Ectodermal cell (in vitro differentiated cells): ENCODE data around the gene ITGB1.
"Not testable (repeated sequence)": the region's sequence is repeated elsewhere in the genome, so short reads cannot be mapped to it uniquely, and the experiment has no call there.

Experiments
- H3K27ac ChIP-seq: 2 replicates; pipeline ENCODE4 v1.7.0; 2013; ENCODE audit warnings: mild to moderate bottlenecking, low read depth, low read length; ENCODE audit not compliant: insufficient read depth, poor library complexity, severe bottlenecking
- H3K27me3 ChIP-seq: 2 replicates; pipeline ENCODE4 v1.7.0; 2013; ENCODE audit warnings: mild to moderate bottlenecking, low read length; ENCODE audit not compliant: insufficient read depth, control insufficient read depth, poor library complexity, severe bottlenecking
- H3K36me3 ChIP-seq: one replicate; pipeline ENCODE4 v1.7.0; 2013; ENCODE audit warnings: low read length; ENCODE audit not compliant: control insufficient read depth, insufficient read depth
- H3K4me1 ChIP-seq: one replicate; pipeline ENCODE4 v1.7.0; 2013; ENCODE audit warnings: low read length; ENCODE audit not compliant: control insufficient read depth, insufficient read depth
- H3K4me3 ChIP-seq: 2 replicates; pipeline ENCODE4 v1.7.0; 2013; ENCODE audit warnings: low read depth, low read length, control low read depth; ENCODE audit not compliant: insufficient read depth
- H3K9me3 ChIP-seq: 2 replicates; pipeline ENCODE4 v1.7.0; 2013; ENCODE audit warnings: mild to moderate bottlenecking, low read length, moderate library complexity; ENCODE audit not compliant: control insufficient read depth
- WGBS, 2 experiments: methylation state at CpG; one replicate each; pipeline ENCODE4 v1.1.7; 2013; ENCODE audit warnings: missing lambda C conversion rate in 2 of 2; 5-methylcytosine and 5-hydroxymethylcytosine counted together

Gene ITGB1

DNA sequence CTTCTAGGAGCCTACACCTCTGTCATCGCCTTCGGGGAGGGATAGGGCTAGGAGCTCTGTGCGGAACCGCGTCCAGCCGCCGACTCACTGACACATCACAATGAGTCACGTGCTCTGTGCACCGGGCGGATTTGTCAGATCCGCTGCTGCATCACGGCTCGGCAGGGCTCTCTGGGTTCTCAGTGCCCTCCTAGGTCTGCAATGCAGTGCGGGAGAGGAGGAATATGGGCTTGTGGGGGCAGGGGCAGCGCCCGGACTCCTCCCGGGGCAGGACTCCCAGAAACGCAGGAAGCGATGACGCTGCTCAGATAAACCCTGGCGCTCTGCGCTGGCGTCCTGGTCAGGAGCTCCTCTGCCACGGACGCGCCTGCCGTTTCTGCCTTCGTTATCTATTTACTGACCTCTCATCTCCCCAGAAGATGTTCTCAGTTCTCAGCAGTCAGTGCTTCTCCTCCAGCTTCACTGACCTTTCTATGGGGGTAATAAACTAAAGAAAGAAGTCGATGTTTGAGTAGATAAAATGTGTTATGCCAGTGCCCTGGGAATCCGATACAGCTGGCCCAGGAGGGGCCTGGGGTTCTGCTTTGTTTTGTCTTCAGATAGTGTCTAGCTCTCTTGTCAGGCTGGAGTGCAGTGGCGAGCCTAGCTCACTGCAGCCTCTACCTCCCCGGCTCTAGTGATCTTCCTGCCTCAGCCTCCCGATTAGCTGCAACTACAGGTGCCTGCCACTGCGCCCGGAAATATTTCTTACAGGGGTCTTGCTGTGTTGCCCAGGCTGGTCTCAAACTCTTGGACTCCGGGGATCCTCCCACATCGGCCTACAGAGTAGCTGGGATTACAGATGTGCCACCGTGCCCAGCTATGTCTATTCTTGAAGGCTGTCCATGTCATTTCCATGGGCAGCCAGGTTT, 22.8 kb upstream of the ITGB1 start:
- Histone ChIP-seq H3K36me3 (no peaks in the 10 kb centered on the region), H3K4me1 (peaks cover 11% of the 10 kb centered on the region), H3K4me3 (peak overlapping the region; percentile 56), H3K9me3 (no peaks in the 10 kb centered on the region), H3K27me3 (no peaks in the 10 kb centered on the region), H3K27ac (peak overlapping the region; percentile 80)
- 22 to 23% methylated on average over 38 of the region's 38 CpGs for WGBS, 2 experiments

DNA sequence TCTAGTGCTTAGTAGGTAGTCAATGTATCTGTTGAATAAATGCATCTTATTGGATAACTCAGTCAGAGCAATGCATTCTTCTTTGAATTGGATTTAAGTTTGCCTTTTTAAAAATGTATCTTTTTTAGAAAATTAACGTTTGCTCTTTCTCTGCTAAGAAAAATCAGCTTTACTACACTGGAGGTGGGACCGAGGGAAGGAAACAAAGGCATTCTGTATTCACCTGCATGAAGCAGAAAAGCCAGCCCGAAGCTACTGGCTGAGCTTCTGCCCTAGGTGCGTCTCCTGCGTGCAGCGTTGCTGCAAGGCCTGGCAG, 22.2 kb upstream of the ITGB1 start:
- 11 to 16% methylated on average over 6 of the region's 6 CpGs for WGBS, 2 experiments
- Histone ChIP-seq H3K27me3 (no peaks in the 10 kb centered on the region), H3K4me1 (peaks cover 11% of the 10 kb centered on the region), H3K4me3 (peak overlapping the region; percentile 56), H3K9me3 (no peaks in the 10 kb centered on the region), H3K36me3 (no peaks in the 10 kb centered on the region), H3K27ac (peak overlapping the region; percentile 80)

DNA sequence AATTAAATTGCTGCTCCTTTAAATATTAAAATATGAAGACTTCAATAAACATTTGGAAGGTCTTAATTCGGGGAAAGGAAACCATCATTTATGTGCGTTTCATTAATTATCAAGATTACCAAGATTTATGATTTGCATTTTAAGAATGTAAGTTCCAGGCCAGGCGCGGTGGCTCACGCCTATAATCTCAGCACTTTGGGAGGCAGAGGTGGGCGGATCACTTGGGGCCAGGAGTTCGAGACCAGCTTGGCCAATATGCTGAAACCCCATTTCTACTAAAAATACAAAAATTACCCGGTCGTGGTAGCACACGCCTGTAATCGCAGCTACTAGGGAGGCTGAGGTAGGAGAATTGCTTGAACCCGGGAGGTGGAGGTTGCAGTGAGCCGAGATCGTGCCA, 21.7 kb upstream of the ITGB1 start:
- not testable (repeated sequence) for H3K9me3 ChIP-seq, H3K27ac ChIP-seq, H3K36me3 ChIP-seq, H3K27me3 ChIP-seq, H3K4me3 ChIP-seq
- 95 to 96% methylated on average over 14 of the region's 14 CpGs for WGBS, 2 experiments
- peaks cover 11% of the 10 kb centered on the region for H3K4me1 ChIP-seq

DNA sequence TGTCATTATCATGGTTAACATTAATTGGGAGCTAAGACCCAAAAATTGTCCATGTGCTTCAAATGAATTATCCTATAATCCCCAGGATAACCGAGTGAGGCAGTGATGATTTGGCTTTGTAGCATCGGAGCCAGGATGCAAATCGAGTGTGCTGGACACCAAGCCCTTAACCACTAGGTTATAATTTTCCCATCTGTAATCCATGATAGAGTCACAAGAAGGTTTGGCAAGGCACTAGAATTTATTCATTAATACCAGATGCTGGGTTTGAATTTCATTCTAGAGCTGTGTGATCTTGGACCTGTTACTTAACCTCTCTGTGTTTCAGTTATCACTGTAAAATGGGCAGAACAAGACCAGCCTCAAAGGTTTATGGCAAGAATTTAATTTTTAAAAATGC, 21.0 kb upstream of the ITGB1 start:
- no peak overlapping the region for H3K27ac ChIP-seq
- no peaks in the 10 kb centered on the region for H3K27me3 ChIP-seq
- H3K4me1 ChIP-seq: peaks cover 11% of the 10 kb centered on the region
- no peaks in the 10 kb centered on the region for H3K36me3 ChIP-seq
- WGBS, 2 experiments: 93 to 96% methylated on average over 3 of the region's 3 CpGs
- H3K4me3 ChIP-seq: no peak overlapping the region
- no peaks in the 10 kb centered on the region for H3K9me3 ChIP-seq

DNA sequence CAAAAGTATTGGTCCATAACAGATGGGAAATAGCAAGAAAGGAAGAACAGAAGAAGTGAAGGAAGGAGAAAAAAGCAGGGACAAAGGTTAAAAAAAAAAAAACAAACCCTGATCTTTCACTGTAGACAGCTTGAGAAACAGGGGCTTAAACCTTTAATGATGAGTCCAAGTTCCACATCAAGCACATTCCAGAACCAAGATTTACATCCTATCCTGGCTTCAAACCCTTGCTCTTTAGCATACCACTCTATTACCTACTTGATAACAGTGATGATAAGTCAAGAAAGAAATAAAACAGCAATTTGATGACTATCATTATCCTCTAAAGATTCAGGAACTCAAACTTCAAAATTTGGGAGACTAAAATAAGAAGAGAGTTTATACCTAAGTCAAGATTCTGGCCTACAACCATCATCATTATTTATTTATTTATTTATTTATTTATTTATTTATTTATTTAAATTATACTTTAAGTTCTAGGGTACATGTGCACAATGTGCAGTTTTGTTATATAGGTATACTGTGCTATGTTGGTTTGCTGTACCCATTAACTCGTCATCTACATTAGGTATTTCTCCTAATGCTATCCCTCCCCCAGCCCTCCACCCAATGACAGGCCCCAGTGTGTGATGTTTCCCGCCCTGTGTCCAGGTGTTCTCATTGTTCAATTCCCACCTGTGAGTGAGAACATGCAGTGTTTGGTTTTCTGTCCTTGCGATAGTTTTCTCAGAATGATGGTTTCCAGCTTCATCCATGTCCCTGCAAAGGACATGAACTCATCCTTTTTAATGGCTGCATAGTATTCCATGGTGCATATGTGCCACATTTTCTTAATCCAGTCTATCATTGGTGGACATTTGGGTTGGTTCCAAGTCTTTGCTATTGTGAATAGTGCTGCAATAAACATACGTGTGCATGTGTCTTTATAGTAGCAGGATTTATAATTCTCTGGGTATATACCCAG, 20.1 kb upstream of the ITGB1 start:
- H3K4me3 ChIP-seq, H3K27me3 ChIP-seq, H3K9me3 ChIP-seq, H3K36me3 ChIP-seq, H3K27ac ChIP-seq: not testable (repeated sequence)
- WGBS, 2 experiments: 72 to 73% methylated on average over 3 of the region's 4 CpGs
- peaks cover 11% of the 10 kb centered on the region for H3K4me1 ChIP-seq

DNA sequence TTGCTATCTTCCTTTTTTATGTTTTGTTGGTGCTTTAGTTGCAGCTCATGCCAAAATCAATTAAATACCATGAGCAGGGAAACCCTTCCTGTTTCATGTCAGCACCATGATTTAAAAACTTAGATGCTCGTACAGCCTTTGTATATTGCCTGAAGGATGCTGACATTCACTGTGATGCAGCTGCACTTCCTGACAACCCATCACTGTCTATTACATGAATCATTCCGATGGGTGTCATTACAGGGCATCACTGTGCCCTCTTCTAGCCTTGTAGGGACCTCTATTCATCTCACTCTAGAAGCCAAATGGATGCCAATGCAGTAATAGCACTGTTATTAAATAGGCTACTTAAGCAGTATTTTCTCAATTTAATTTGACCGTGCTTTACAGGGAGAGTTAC, 18.3 kb upstream of the ITGB1 start:
- Histone ChIP-seq H3K4me3 (no peak overlapping the region), H3K4me1 (peaks cover 14% of the 10 kb centered on the region), H3K27ac (no peak overlapping the region), H3K36me3 (no peaks in the 10 kb centered on the region), H3K9me3 (no peaks in the 10 kb centered on the region), H3K27me3 (no peaks in the 10 kb centered on the region)
- 94 to 99% methylated on average over 3 of the region's 3 CpGs for WGBS, 2 experiments

DNA sequence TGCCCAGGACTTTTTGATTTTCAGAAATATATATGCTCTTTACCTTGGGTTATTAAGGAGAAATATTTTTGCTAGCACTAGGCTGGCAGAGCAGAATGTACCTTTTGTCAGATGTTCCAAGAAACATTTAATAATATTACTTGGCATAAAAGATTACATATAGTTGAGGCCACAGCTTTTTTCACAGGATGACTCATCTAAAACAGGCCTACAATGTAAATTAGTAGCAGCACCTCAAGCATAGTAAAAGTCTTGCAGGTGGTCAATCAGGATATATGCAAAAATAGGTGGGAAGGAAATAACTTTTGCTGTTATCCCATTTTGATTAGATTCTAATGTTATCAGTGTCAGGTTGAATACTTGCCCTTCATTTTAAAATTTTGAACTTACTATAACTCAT, 14.9 kb upstream of the ITGB1 start:
- no peak overlapping the region for H3K27ac ChIP-seq
- H3K4me1 ChIP-seq: peaks cover 3% of the 10 kb centered on the region
- no peak overlapping the region for H3K4me3 ChIP-seq
- H3K9me3 ChIP-seq: no peaks in the 10 kb centered on the region
- no peaks in the 10 kb centered on the region for H3K36me3 ChIP-seq
- H3K27me3 ChIP-seq: no peaks in the 10 kb centered on the region

DNA sequence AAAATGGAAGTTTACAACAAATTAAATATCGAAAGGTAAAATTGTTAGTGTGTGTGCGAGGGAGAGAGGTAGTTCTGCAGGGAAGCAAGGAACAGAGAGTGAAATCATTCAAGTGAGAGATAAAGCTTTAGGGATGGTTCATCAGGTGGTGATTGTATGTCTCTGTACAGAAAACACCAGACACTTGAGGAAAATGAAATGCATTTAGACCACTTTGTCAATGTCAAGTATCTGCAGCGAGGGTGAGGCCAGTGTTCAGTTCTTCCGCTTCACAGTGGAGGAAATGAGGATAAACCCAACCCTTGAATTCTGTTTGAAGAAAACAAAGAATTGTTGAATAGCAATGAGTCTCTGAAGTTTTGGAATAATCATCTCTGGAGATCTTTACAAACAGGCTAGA, 14.4 kb upstream of the ITGB1 start:
- no peaks in the 10 kb centered on the region for H3K27me3 ChIP-seq
- peaks cover 3% of the 10 kb centered on the region for H3K4me1 ChIP-seq
- no peaks in the 10 kb centered on the region for H3K9me3 ChIP-seq
- H3K4me3 ChIP-seq: no peak overlapping the region
- no peak overlapping the region for H3K27ac ChIP-seq
- 83 to 86% methylated on average over 4 of the region's 4 CpGs for WGBS, 2 experiments
- no peaks in the 10 kb centered on the region for H3K36me3 ChIP-seq

DNA sequence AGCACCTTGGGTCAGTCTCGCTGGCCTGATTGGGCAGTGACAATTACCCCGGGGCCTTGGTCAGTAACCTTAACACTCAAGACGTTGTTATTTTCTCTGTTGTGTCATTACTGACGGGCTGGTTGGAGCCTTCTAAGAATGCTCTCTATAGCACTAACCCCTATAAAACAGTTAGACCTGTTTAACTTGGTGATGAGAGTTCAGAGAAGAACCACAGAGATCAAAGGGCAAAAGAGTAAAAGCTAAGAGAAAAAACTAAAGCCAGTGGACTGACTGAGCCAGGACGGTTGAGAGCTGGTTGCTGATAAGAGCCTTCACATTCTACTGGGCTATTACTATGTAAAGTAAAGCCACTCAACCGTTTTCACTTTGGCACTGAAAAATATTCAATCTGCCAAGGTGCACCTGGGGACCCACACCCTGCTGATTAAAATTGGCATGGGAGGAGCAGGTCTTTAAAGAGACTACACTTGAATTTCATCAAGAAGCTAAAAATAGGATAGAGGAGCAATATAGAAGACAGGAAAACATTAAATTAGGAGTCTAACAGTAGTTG, 13.6 kb upstream of the ITGB1 start:
- Histone ChIP-seq H3K4me3 (no peak overlapping the region), H3K27ac (no peak overlapping the region), H3K9me3 (no peaks in the 10 kb centered on the region), H3K36me3 (no peaks in the 10 kb centered on the region), H3K27me3 (no peaks in the 10 kb centered on the region), H3K4me1 (peaks cover 3% of the 10 kb centered on the region)
- 51 to 56% methylated on average over 6 of the region's 6 CpGs for WGBS, 2 experiments

DNA sequence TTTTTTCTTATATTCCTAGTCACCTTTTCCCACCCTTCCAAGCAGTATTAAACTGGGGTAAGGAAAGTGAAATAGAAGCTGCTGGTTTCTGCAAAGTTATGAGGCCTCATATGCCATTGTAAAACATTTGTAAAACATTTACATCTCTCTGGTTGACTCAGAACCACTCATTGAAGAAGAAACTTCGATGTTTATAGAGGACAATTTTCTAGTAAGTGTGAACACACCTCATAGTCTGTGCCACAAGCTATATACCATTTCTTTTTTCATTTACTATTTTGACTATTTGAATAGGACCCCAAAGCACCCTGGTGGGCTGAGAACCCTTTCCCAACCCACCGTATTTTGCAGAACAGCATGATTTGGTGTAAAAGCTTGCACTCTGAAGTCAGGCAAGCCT, 12.9 kb upstream of the ITGB1 start:
- WGBS, 2 experiments: 75 to 79% methylated on average over 2 of the region's 2 CpGs
- Histone ChIP-seq H3K4me1 (peaks cover 3% of the 10 kb centered on the region), H3K27me3 (no peaks in the 10 kb centered on the region), H3K4me3 (no peak overlapping the region), H3K27ac (no peak overlapping the region), H3K9me3 (no peaks in the 10 kb centered on the region), H3K36me3 (no peaks in the 10 kb centered on the region)
